GM12865 (cell line): Measurements from ENCODE around the gene ALX4.
A peak's percentile ranks its signal among the peaks of the same experiment; 100 is the strongest.

Source experiments
- DNase-seq: peaks from one replicate; pipeline ENCODE4 v3.0.0; 2010; ENCODE audit warnings: low read depth
- H3K4me3 ChIP-seq: 2 replicates; pipeline ENCODE4 v1.5.1; 2011; ENCODE audit warnings: mild to moderate bottlenecking, low read depth, low read length, control low read depth
- TF ChIP-seq, protein P1 (sequence below): IDR thresholded peaks from 2 replicates; pipeline ENCODE4 v1.5.1; 2011; ENCODE audit warnings: low read length, control low read depth, low read depth, inconsistent platforms; ENCODE audit not compliant: insufficient read depth; ENCODE audit errors: missing control alignments

The ALX4 gene

DNA sequence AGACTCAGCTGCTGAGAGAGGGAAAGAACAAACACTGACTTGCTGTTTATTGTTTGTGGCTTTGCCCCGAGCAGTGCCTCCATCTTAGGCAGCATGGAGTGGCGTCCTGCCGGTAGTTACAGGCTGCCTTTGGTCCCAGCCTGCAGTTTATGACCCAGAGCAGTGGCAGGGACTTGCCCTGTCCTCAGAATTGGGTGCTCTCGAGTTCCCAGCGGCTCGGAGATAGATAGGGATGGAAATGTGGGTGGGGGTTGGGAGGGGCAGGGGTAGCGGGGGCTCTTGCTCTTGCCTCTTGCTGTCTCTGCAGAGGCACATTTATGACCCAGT is 3.1 kb downstream of the ALX4 start:
- no peak overlapping the region for H3K4me3 ChIP-seq
- DNase-seq: no peak
- TF ChIP-seq, protein P1, sequence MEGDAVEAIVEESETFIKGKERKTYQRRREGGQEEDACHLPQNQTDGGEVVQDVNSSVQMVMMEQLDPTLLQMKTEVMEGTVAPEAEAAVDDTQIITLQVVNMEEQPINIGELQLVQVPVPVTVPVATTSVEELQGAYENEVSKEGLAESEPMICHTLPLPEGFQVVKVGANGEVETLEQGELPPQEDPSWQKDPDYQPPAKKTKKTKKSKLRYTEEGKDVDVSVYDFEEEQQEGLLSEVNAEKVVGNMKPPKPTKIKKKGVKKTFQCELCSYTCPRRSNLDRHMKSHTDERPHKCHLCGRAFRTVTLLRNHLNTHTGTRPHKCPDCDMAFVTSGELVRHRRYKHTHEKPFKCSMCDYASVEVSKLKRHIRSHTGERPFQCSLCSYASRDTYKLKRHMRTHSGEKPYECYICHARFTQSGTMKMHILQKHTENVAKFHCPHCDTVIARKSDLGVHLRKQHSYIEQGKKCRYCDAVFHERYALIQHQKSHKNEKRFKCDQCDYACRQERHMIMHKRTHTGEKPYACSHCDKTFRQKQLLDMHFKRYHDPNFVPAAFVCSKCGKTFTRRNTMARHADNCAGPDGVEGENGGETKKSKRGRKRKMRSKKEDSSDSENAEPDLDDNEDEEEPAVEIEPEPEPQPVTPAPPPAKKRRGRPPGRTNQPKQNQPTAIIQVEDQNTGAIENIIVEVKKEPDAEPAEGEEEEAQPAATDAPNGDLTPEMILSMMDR: no peak

DNA sequence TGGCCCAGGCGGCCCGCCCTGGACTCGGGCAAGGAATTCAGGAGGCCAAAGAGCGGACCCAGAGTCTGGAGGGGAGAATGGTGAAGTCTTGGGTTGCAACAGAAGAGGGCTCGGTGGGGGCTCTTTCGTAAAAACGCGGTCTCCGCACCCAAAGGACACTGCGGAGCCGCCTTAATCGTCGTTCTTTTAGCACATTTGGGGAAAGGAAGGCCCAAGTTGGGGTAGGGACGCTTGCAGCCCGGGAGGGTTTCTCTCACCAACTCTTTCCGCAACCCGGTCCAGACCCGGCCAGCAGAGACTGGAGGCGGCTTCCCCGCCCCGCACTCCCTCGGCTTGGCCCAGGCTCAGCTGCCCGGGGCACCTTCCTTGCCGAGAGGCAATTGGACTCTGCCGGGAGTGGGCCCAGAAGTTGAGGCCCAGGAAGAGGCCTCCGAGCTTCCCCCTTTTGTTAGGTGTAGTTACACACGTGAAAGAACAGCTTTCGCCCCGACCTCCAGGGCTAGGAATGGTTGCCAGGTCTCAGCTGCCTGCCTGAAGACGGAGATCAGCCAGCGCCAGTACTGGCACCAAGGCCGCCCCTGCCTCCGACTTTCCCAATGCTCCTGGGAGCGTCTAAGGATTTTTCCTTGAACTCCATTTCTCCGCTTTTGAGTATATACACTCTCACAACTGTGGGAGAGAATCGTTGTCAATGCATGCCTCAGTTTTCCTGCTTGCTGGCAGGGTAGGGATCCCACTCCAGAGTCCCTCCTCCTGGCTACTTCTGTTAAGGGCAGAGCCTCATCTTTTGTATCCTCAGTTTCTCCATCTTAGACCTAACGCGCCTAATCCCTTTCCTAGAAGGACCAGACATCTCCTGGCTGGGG is 3.7 kb downstream of the ALX4 start:
- TF ChIP-seq, protein P1: no peak
- H3K4me3 ChIP-seq: peak overlapping the region; percentile 35

DNA sequence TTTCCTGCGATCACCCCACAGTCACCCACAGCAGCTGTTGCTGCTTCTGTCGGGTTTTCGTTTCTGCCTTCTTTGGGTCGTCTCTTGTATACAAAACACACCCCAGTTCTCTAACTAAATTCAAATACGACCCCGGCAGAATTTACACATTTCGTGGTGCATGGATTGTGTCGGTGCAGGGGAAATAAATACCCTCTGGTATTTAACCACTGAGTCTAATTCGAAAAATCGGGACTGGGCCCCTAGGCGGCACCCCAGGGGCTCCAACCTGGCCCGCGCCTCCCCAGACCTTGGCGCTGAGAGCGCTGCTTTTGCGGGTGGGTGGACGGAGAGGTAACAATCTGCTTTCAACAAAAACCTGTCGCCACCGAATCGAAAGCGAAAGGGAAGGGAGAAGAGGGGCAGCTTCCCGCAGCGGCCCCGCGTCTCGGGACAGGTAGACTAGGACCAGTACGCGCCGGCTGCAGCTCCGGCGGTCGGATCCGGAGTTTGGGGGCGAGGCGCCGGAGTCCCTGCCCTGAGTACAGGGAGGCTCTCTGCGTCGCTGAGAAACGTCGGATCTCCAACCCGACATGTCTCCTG is 4.4 kb downstream of the ALX4 start:
- TF ChIP-seq, protein P1: no peak
- H3K4me3 ChIP-seq: peak overlapping the region; percentile 35

More for the DNA sequence above, 3.7 kb downstream of the ALX4 start:
- DNase-seq: no peak

DNA sequence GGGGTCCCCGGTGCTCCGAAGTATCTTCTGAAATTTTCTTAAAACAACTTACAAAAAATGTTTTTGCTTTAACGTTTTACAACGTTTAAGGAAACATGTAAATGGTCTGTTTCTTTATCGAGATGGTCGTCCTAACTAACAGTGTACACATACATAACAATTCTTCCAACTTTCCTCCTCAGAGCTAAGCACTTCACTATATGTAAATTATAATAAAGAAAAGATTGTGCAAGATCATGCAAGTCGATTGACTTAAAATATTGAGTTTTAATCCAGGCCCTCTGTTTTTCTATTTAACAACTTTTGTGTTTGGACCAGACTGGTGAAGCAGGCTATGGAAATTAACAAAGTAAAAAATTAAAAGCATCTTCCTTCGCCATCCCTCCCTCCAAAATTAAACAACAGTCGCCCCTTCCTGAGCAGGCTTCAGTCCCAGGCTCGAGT is 4.9 kb downstream of the ALX4 start:
- TF ChIP-seq, protein P1: no peak
- H3K4me3 ChIP-seq: no peak overlapping the region

More for the DNA sequence above, 4.4 kb downstream of the ALX4 start:
- peak; percentile 21 for DNase-seq

DNA sequence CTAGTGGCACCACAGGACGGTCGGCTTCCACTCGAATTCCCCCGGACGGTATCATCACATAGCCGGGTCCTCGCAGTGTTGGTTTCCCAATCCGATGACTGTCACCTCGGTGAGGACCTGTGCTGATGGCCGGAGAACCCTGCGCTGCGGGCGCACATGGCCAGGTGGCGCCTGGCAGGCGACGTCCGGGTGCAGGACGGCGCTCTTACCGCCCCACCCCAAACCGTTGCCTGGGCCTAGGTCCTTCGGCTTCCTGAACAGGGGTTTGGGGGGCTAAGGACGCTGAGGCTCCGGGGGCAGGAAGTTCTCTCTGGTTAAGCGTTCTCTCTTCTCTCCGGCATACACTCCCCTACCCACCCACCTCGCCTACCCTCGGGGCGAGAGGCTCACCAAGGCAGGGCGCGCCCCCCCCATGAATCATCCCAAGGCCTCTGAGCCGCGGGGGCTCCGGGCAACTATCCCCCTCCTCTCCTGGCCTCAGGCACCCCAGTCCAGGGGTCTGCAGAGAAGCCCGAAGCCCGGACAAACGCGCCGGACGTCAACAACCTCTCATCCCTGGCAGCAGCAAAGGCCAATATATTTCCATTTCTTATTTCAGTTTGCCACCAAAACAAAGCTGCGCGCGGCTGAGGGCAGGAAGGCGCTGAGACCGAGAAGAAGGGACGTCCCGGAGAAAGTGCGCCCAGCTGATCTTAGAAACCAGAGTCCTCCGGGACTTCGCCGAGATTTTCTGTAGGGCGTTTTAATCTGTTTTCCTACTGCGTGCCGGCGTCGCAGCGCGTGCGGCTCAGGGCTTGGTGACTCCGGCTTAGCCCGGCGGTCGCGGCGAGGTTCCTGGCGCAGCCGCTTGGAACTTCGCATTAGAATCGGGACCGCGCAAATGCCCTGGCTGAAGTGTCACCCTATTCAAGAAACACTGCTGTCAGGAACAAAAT is 5.6 kb downstream of the ALX4 start:
- no peak overlapping the region for H3K4me3 ChIP-seq
- no peak for DNase-seq

More for the DNA sequence above, 4.9 kb downstream of the ALX4 start:
- no peak for DNase-seq

DNA sequence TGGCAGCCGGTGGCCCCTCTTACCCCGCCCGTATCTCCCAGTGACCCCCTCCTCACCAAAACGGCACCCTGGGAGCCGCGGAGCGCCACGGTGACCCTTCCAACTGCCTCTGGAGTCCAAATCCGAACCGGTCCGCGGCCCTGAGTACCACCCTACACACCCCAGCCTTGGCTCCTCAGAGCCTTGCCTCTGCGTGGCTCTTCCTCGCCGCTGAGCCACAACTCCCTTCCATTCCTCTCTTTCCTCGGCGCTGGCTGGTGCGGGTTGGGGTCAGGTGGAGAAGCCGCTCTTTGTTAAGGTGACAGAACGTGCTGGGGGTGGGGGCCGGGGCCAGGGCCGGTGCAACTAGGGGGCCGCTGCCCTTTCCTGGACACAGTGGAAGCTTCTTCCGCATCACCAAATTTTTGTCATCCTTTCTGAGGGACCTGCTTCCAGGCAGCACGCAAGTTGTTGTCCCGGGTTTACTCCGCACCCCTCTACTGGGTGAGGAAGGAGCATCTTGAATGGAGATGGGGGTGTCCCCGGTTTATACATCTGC is 6.5 kb downstream of the ALX4 start:
- no peak overlapping the region for H3K4me3 ChIP-seq
- TF ChIP-seq, protein P1: no peak
- DNase-seq: no peak

More for the DNA sequence above, 5.6 kb downstream of the ALX4 start:
- TF ChIP-seq, protein P1: no peak
